GM10847 (cell line): ENCODE results near the gene HOXA3.

Source experiments
- POLR2A ChIP-seq: IDR thresholded peaks from 2 replicates; pipeline ENCODE4 v1.6.1; 2011; ENCODE audit not compliant: insufficient read length; ENCODE audit errors: extremely low read depth

The HOXA3 gene

GRCh38 chr7:27159266-27160144 lies 7.1 kb upstream of the HOXA3 start:
- no peak for TF ChIP-seq POLR2A

GRCh38 chr7:27158436-27159265 lies 6.3 kb upstream of the HOXA3 start:
- no peak for TF ChIP-seq POLR2A

GRCh38 chr7:27157702-27158431 lies 5.5 kb upstream of the HOXA3 start:
- TF ChIP-seq POLR2A, result no peak

- TF ChIP-seq POLR2A, result no peak
These were observed 4.7 kb upstream of the HOXA3 start for GRCh38 chr7:27156916-27157701.

GRCh38 chr7:27156508-27156898 lies 4.1 kb upstream of the HOXA3 start, which contains the start of gene HOXA7:
Gene HOXA7 (minus strand): TSS chr7:27156675. CDS start chr7:27156545, 130 bp downstream.
- TF ChIP-seq POLR2A, result no peak

GRCh38 chr7:27155816-27156507 lies 3.6 kb upstream of the HOXA3 start:
- no peak for TF ChIP-seq POLR2A

GRCh38 chr7:27154901-27155815 lies 2.8 kb upstream of the HOXA3 start:
- no peak for TF ChIP-seq POLR2A

GRCh38 chr7:27154369-27154768 lies 2.0 kb upstream of the HOXA3 start:
- no peak for TF ChIP-seq POLR2A

- TF ChIP-seq POLR2A, result no peak
These were observed 1.1 kb upstream of the HOXA3 start for GRCh38 chr7:27153526-27153925.

- TF ChIP-seq POLR2A, result no peak
These were observed 546 bp upstream of the HOXA3 start for GRCh38 chr7:27152816-27153442.

- TF ChIP-seq POLR2A, result no peak
These were observed 947 bp downstream of the HOXA3 start for GRCh38 chr7:27151341-27151930.
